Mucosa of rectum (tissue), 2 donors: ENCODE results near the gene CDIPT.
"Not testable (repeated sequence)": the region's sequence is repeated elsewhere in the genome, so short reads cannot be mapped to it uniquely, and the experiment has no call there.

Source experiments
- H3K27ac ChIP-seq, 2 donors: one replicate each; pipeline ENCODE4 v1.7.0; 2013; ENCODE audit warnings: inconsistent platforms in 2 of 2, low read depth in 2 of 2, low read length in 2 of 2
- H3K27me3 ChIP-seq, 2 donors: one replicate each; pipeline ENCODE4 v1.7.0; 2013; ENCODE audit warnings: low read length in 2 of 2; ENCODE audit not compliant: control insufficient read depth in 2 of 2, insufficient read depth in 2 of 2
- H3K36me3 ChIP-seq, 2 donors: one replicate each; pipeline ENCODE4 v1.7.0; 2013; ENCODE audit warnings: low read length in 2 of 2; ENCODE audit not compliant: control insufficient read depth in 2 of 2, insufficient read depth in 2 of 2
- H3K4me1 ChIP-seq, 2 donors: one replicate each; pipeline ENCODE4 v1.7.0; 2013; ENCODE audit warnings: low read length in 2 of 2, mild to moderate bottlenecking in 1 of 2; ENCODE audit not compliant: control insufficient read depth in 2 of 2, insufficient read depth in 2 of 2
- H3K4me3 ChIP-seq, 2 donors: one replicate each; pipeline ENCODE4 v1.7.0; 2013; ENCODE audit warnings: low read length in 2 of 2
- H3K9ac ChIP-seq, 2 donors: one replicate each; pipeline ENCODE4 v1.7.0; 2013; ENCODE audit warnings: low read length in 2 of 2, low read depth in 1 of 2, mild to moderate bottlenecking in 1 of 2
- H3K9me3 ChIP-seq, 2 donors: one replicate each; pipeline ENCODE4 v1.7.0; 2013; ENCODE audit warnings: low read length in 2 of 2; ENCODE audit not compliant: control insufficient read depth in 2 of 2
- donor health status: healthy.
- donor health status: Normal muscosa, but diverticular disease.

Gene CDIPT

GRCh38 chr16:29897333-29897732, 34.3 kb upstream of the CDIPT start:
- no peak overlapping the region for H3K27ac ChIP-seq
- peaks cover 4 to 13% of the 10 kb centered on the region in 2 donors for H3K4me1 ChIP-seq
- H3K27me3 ChIP-seq, result peaks cover 0 to 3% of the 10 kb centered on the region in 2 donors
- H3K36me3 ChIP-seq, result no peaks in the 10 kb centered on the region
- H3K4me3 ChIP-seq, result no peak overlapping the region
- H3K9ac ChIP-seq, result no peak overlapping the region
- H3K9me3 ChIP-seq, result no peaks in the 10 kb centered on the region

- Histone ChIP-seq H3K36me3 (no peaks in the 10 kb centered on the region), H3K4me1 (peaks cover 4 to 13% of the 10 kb centered on the region in 2 donors), H3K9me3 (no peaks in the 10 kb centered on the region), H3K27ac (no peak overlapping the region), H3K4me3 (no peak overlapping the region), H3K27me3 (peaks cover 0 to 3% of the 10 kb centered on the region in 2 donors), H3K9ac (no peak overlapping the region)
These were observed 33.8 kb upstream of the CDIPT start for GRCh38 chr16:29896841-29897240.

GRCh38 chr16:29894352-29894751, 31.3 kb upstream of the CDIPT start:
- H3K9me3 ChIP-seq, result no peaks in the 10 kb centered on the region
- peaks cover 0 to 3% of the 10 kb centered on the region in 2 donors for H3K27me3 ChIP-seq
- H3K4me1 ChIP-seq, result peaks cover 0 to 5% of the 10 kb centered on the region in 2 donors
- H3K36me3 ChIP-seq, result no peaks in the 10 kb centered on the region
- H3K4me3 ChIP-seq, result no peak overlapping the region
- no peak overlapping the region for H3K9ac ChIP-seq
- H3K27ac ChIP-seq, result no peak overlapping the region

GRCh38 chr16:29893553-29893952, 30.5 kb upstream of the CDIPT start:
- H3K27me3 ChIP-seq, result peaks cover 0 to 3% of the 10 kb centered on the region in 2 donors
- H3K4me1 ChIP-seq, result peaks cover 0 to under 1% of the 10 kb centered on the region in 2 donors
- no peak overlapping the region for H3K4me3 ChIP-seq
- H3K27ac ChIP-seq, result no peak overlapping the region
- H3K9me3 ChIP-seq, result no peaks in the 10 kb centered on the region
- H3K9ac ChIP-seq, result no peak overlapping the region
- H3K36me3 ChIP-seq, result no peaks in the 10 kb centered on the region

GRCh38 chr16:29892458-29892813, 29.4 kb upstream of the CDIPT start:
- Histone ChIP-seq H3K27me3 (peaks cover 0 to 2% of the 10 kb centered on the region in 2 donors), H3K9me3 (no peaks in the 10 kb centered on the region), H3K36me3 (no peaks in the 10 kb centered on the region), H3K4me1 (no peaks in the 10 kb centered on the region), H3K4me3 (no peak overlapping the region), H3K27ac (no peak overlapping the region), H3K9ac (no peak overlapping the region)

GRCh38 chr16:29891525-29892457, 28.8 kb upstream of the CDIPT start:
- no peak overlapping the region for H3K27ac ChIP-seq
- no peaks in the 10 kb centered on the region for H3K9me3 ChIP-seq
- no peaks in the 10 kb centered on the region for H3K4me1 ChIP-seq
- H3K27me3 ChIP-seq, result no peaks in the 10 kb centered on the region
- no peaks in the 10 kb centered on the region for H3K36me3 ChIP-seq
- no peak overlapping the region for H3K4me3 ChIP-seq
- no peak overlapping the region for H3K9ac ChIP-seq

GRCh38 chr16:29889372-29889771, 26.3 kb upstream of the CDIPT start:
- not testable (repeated sequence) for H3K27me3 ChIP-seq, H3K9me3 ChIP-seq

GRCh38 chr16:29883987-29884386, 21.0 kb upstream of the CDIPT start:
- no peak overlapping the region for H3K27ac ChIP-seq
- no peak overlapping the region for H3K4me3 ChIP-seq

More at GRCh38 chr16:29889372-29889771, 26.3 kb upstream of the CDIPT start:
- H3K27ac ChIP-seq, H3K9ac ChIP-seq, H3K4me3 ChIP-seq, H3K4me1 ChIP-seq, H3K36me3 ChIP-seq: not testable (repeated sequence)

GRCh38 chr16:29881050-29881449, 18.0 kb upstream of the CDIPT start:
- H3K9ac ChIP-seq, result no peak overlapping the region
- no peak overlapping the region for H3K4me3 ChIP-seq
- no peaks in the 10 kb centered on the region for H3K4me1 ChIP-seq
- no peaks in the 10 kb centered on the region for H3K9me3 ChIP-seq
- H3K27ac ChIP-seq, result no peak overlapping the region
- H3K36me3 ChIP-seq, result no peaks in the 10 kb centered on the region
- peaks cover 8 to 9% of the 10 kb centered on the region in 2 donors for H3K27me3 ChIP-seq

More at GRCh38 chr16:29883987-29884386, 21.0 kb upstream of the CDIPT start:
- H3K36me3 ChIP-seq, result no peaks in the 10 kb centered on the region
- no peaks in the 10 kb centered on the region for H3K4me1 ChIP-seq
- no peaks in the 10 kb centered on the region for H3K9me3 ChIP-seq
- H3K27me3 ChIP-seq, result no peaks in the 10 kb centered on the region
- no peak overlapping the region for H3K9ac ChIP-seq

GRCh38 chr16:29878172-29878571, 15.1 kb upstream of the CDIPT start:
- Histone ChIP-seq H3K27ac (no peak overlapping the region), H3K4me3 (no peak overlapping the region), H3K9ac (no peak overlapping the region), H3K4me1 (no peaks in the 10 kb centered on the region), H3K9me3 (no peaks in the 10 kb centered on the region), H3K27me3 (peaks cover 9% of the 10 kb centered on the region in 2 donors), H3K36me3 (no peaks in the 10 kb centered on the region)
